Activated CD8-positive, alpha-beta memory T cell treated with anti-CD3 and anti-CD28 coated beads, Interleukin-2, amount 50 U/mL, for 48 hours (primary cell): ENCODE results near the gene AIF1L.
A peak's percentile ranks its signal among the peaks of the same experiment; 100 is the strongest.
"Not testable (repeated sequence)": the region's sequence is repeated elsewhere in the genome, so short reads cannot be mapped to it uniquely, and the experiment has no call there.

Experiments
- DNase-seq: peaks from one replicate; pipeline ENCODE4 v3.0.0-alpha.2; 2020

Gene AIF1L

DNA sequence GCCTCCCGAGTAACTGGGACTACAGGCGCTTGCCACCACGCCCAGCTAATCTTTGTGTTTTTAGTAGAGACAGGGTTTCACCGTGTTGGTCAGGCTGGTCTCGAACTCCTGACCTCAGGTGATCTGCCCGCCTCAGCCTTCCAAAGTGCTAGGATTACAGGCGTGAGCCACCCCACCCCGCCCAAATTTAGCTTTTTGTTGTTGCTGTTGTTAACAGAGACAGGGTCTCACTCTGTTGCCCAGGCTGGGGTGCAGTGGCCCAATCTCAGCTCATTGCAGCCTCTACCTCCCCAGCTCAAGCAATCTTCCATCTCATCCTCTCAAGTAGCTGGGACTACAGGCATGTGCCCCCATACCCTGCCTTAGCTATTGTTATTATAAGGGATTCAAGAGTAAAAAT, 3.5 kb downstream of the AIF1L start:
- not testable (repeated sequence) for DNase-seq

DNA sequence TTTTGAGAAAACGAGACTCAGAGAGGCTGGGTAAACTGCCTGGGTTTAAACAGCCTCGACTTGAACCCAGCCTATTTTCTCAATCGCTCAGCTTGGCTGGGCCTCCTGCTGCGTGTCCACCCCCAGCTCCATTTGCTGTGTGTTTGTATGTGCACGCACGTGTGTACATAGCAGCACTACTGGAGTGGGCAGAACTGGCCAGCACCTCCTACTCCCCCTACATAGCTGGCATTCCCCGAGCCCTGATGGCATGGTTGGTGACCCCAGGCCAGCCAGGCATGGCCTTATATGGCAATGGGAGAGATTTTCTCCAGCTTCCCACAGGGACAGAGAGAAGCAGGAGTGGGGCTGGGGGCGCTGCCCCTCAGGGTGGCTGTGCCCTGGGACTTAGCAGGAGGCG, 4.1 kb downstream of the AIF1L start:
- no peak for DNase-seq

DNA sequence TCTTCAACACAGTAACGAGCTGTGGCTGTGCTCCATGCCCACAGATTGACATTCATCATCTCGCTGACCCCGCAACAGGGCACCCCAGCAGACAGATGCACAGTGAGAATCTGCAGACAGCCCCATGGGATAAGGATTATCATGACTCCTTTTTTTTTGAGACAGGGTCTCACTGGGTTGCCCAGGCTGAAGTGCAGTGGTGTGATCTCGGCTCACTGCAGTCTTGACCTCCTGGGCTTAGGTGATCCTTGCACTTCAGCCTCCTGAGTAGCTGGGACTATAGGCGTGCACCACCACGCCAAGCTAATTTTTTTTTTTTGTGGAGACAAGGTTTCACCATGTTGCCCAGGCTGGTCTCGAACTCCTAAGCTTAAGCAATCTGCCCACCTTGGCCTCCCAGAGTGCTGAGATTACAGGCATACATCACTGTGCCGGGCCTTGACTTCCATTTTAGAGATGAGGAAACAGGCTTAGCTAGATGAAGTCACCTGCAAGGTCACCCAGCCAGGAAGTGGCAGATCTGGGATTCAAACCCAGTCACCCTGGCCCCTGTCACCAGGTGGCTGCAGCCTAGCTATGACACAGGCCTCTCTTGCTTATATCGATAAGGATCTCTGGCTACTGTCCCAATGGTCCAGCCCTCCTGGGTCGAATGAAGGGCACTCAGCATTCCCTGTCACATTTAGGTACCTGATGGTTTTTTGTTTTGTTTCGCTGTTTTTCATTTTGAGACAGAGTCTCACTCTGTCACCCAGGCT, 5.1 kb downstream of the AIF1L start:
- DNase-seq: no peak

DNA sequence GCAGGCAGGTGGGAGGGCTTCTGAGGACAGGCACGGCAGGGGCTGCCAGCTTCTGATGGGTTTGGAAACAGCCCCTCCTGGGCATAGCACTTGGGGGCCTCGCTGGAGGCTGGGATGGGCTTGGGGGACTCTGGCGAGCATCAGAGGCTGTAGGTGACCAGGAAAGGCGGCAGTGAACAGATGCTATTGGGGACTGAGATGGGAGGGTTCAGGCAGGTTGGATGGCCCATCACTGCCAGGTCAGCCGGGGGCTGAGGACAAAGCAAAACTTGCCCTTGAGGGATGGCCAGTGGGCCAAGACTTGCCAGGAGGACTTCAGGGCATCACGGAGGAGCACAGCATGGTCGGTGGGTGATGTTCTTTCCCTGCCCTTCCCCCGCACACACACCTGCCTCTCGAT, 6.7 kb downstream of the AIF1L start:
- no peak for DNase-seq

DNA sequence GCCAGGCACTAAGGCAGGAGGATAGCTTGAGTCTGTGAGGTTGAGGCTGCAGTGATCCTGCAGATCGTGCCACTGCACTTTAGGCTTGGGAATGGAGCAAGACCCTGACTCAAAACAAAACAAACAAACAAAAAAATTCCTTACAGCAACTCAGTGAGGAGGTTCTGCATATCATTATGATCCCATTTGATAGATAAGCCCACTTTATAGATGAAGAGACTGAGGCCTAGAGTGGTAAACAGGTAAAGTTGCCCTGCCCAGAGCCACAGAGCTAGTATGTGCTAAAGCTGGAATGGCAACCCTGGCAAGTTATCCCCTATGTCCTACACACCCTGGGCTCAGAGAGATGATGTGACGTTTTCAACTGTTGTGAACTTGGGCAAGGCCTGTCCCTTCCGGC, 7.2 kb downstream of the AIF1L start:
- DNase-seq: no peak

DNA sequence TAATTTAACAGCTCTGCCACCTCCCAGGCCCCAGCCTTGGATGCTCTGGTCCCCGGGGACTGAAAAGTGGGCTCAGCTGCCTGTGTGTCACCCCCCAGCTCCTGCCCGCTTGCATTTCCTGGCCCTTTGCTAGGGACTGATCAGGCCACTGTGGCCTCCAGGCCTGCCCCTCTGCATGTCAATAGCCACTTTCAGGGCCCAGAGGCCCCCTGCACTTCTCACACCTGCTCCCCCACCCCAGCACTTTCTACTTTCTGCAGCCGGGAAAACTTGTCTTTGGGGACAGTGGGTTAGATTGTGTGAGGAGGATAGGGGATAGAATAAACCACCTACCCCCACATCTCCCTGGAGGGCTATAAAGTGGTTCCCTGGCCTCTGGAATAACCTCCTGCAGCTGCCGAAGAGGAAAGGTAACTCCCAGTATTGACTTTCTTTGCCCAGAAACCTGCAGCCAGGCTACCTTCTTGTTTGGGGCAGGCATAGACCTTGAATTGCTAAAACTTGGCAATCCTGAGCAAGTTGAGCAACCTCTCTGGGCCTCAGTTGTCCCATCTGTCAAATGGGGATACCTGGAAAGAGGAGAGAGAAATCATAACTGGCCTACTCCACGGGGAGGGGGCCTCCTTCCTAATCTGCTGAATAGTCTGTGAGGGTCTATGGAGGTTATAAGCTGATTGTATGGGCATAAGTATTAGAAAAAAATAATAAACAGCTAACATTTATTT, 7.8 kb downstream of the AIF1L start:
- no peak for DNase-seq

DNA sequence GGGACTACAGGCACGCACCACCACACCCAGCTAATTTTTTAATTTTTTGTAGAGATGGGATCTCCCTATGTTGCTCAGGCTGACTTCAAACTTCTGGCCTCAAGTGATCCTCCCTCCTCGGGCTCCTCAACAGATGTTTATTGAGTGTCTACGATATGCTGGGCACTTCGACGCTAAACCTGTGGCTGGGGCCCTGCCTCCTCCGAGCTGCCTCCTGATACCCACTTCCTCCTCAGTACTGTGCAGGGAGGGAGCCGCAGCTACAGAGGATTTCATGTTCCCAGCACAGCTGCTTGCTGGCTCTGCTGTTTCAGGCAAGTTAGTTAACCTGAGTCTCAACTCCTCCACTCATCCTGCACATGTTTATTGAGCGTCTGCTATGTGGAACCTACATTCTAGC, 9.6 kb downstream of the AIF1L start:
- DNase-seq: no peak

DNA sequence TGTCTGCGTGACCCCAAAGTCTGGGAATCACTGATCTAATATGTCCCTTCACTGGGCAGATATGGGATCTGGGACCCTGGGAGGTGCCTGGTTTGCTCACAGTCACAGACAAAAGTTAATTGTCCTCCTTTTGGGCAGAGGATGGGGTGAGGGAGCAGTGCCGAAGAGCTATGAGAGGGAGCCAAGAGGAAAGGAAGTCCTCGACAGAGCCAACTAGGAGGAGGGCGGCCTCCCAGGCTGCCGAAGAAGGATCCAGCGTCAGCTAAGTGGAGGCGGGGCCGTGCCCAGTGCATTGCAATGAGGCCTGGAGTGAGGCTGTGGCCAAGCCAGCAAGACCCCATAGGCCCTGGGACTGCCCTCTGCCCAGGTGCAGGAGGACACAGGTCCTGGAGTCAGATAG, 11.4 kb downstream of the AIF1L start:
- DNase-seq: no peak

DNA sequence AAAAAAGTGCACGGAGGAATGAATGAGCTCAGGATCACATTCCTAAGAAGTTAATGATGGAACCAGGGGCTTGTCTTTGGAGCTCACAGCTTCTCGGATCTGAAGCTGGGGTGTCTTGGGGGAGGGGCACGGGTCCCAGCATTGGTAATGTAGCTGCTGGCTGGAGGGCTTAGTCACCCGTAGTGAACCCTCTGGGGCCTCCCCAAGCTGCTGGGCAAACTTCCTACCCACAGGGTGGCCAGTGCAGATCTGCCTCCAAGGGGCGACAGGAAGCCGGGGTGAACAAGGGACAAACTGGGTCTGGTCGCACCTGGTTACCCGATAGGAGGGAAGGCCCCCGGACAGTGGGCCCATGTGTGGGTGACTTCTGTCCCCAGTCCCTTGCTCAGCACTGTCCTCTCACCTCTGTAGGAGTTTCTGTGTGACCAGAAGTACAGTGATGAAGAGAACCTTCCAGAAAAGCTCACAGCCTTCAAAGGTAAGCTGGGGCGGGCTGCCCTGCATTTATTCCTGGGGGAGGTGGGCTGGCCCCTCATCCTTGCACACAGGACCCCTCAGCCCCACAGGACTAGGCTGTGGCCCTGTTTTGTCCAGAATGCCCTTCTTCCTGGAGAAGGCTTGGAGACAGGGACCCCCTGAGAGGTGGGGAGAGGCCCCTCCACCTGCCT, 15.0 kb downstream of the AIF1L start:
- no peak for DNase-seq

DNA sequence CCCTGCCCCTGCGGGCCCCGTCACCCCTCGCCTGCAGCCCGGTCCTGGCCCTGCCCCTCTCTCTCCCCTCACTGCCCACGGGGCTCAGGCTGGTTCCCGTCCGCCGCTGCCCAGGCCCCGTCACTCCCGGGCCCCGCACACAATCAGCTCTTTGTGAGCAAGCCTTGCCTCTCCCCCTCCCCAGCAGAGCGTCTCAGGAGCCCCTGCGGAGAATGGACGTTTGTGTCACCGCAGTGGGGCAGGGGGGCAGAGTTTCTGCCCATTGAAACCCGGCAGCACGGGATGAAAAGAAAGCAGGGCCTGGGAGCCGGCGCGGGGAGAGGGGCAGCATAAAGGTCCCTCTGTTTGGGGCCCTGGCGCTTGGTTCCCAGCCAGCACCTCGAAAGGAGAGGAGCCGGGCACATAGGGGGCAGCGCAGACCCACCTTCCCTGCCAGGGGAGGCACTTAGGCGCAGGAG, 15.6 kb downstream of the AIF1L start:
- no peak for DNase-seq

DNA sequence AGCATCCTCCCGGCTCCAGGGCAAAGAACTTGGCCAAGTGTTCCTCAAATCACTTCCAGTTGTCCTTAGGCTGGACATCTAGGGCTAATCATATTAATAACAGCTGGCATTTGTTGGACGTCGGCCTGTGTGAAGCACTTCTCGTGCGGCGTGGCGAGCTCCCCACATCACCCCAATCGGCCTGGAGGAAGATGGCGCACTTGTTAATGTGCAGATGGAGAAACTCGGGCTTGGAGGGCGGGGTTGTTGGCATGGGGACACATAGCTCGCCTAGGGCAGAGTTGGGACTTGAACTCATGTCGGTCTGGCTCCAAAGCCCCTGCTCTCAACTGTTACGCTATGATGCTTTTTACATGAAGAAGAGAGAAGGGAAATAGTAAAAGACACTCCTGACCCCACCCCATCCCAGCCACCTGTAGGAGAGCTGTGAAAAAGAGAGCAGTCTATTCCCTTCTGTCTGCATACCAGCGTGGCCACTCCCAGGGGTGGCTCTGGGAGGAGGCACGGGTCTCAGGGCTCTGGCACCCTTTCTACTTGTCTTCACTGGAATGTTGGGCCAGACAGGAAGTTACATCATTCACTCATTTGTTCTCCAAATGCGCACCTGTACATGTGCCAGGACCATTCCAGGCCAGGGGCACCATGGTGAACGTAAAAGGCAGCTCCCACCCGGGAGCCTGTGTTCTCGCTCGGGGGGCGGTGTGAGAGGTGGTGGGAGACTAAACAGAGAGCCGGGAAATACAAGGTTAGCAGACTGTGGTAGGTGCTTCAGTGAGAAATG, 16.2 kb downstream of the AIF1L start:
- DNase-seq: no peak

DNA sequence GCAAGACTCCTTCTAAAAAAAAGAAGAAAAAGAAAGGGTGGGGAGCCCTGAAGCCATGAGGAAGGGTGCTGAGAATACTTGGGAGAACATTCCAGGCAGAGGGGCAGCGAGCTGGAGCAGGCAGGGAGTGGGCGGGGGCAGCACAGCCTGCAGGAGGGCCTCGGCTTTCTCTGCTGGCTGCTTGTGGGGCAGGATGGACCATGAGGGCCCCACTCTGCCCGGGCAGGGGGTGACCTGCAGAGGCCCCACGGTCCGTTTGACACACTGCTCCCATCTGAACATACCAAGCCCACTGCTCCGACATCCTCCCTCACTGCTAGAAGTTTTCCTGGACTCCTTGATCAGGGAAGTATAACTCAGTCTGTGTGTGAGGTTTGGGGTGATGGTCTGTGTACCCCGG, 17.3 kb downstream of the AIF1L start:
- no peak for DNase-seq

DNA sequence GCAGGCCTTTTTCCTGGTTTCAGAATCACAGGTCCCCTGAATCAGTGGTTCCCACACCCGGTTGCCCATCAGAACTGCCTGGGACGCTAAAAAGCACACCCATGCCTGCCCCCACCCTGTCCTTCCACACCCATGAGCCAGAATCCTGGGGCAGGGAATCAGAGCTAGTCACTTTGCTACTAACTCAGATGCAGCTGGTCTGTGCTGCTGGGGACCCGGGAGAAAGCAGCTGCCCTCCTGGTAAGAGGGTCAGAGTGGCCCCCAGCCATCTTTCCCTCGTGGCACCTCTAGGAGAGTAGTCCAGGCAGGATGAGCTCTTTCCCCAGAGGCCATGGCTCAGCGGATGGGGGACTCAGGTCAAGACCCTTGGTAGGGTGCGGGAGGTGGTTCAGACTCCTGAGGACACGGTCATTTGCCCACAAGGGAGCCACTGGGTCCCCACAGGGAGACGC, 17.8 kb downstream of the AIF1L start:
- no peak for DNase-seq

DNA sequence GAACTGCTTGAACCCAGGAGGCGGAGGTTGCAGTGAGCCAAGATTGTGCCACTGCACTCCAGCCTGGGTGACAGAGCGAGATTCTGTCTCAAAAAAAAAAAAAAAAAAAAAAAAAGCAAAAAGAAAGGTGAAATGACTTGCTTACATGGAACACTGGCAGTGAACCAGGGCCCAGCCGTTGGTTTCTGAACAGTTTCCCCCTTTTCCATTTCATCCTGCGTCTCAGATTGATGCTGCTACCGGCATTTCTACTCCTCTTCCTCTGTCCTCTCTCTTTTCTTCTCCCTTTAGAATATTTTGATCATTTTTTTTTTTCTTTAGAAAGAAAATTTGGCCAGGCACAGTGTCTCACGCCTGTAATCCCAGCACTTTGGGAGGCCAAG, 19.0 kb downstream of the AIF1L start:
- DNase-seq: not testable (repeated sequence)

DNA sequence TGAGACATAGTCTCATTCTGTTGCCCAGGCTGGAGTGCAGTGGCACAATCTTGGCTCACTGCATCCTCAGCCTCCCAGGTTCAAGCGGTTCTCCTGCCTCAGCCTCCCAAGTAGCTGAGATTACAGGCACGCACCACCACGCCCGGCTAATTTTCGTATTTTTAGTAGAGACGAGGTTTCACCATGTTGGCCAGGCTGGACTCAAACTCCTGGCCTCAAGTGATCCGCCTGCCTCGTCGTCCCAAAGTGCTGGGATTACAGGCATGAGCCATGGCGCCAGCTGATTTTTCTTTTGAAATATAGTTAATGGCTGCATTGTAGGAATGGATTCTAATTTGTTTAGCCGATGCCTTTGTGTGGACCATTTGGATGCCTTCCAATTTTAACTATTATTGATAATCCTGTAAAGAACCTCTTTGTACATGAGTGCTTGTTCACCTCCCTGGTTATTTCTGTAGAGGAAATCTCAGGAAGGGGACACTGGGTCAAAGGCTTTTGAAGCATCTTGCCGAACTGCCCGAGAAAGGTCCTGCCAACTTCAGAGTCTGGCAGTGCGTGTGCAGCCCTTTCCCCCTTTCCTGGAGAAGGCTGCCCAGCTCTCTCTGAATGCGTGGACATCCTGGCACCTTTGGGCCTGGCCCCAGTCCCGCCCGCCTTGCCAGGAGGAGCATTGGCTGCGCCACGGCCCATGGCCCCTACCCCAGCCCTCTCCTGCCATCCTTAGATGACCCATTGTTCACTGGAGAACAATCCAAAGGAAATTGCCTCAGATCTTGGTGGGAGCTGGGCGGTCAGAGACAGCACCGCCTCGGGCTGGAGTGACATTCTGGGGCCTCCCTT, 20.2 kb downstream of the AIF1L start:
- no peak for DNase-seq

DNA sequence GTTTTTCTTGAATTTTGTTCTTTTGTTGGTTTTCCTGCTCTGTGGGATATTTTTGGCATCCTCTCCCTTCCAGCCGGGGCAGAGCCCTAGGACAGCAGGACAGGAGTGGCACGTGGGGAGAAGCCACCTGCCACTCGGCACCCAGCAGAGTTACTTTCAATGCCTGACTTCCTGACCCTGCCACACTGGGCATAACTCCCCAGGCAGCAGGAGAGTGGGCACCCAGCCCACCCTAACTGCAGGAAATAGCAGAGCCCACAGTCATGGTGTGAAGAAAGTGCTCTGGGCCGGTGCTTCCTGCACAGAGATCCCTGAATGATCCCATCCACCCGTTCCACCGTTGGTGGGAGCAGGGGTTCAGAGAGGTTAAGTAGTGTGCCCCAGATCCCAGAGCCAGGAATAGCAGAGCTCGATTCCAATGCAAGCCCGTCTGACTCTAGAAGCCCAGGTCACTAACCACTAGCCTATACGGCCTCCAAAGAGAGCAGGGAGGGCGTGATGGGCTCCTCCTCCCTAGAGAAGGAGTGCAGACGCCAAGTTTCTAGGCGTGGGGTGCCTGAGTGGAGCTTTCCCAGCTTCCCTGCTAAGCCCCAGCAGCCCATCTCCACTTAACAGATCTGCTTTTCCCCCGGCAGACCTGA, 20.9 kb downstream of the AIF1L start:
- DNase-seq: no peak

DNA sequence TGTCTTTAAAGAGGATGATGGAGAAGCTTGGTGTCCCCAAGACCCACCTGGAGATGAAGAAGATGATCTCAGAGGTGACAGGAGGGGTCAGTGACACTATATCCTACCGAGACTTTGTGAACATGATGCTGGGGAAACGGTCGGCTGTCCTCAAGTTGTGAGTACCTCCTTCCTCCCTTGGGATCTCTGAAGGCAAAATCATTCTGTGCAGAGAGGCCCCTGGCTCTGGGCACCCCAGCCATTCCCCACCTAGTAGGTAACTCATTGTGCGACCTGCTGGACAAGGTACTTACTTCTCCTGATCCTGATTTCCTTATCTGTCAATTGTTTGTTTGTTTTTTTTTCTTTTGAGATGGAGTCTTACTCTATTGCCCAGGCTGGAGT, 21.4 kb downstream of the AIF1L start:
- no peak for DNase-seq

DNA sequence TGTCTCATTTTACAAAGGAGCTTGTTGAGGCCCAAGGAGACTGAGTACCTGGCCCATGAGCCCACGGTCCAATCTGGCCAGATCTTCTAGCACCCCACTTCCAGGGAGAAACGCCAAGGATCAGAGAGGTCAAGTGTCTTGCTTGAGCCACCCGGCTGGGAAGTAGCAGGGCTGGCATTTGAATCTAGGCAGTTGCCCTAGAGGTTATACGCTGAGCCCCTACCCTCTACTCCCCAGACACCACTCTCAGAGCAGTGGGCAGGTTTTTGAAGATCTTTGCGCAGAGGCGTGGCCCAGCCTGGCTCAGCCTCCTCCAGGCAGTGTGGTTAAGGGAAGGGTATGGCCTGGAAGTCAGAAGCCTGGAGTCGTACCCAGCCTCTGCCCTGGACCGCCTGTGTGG, 23.3 kb downstream of the AIF1L start:
- DNase-seq: no peak

DNA sequence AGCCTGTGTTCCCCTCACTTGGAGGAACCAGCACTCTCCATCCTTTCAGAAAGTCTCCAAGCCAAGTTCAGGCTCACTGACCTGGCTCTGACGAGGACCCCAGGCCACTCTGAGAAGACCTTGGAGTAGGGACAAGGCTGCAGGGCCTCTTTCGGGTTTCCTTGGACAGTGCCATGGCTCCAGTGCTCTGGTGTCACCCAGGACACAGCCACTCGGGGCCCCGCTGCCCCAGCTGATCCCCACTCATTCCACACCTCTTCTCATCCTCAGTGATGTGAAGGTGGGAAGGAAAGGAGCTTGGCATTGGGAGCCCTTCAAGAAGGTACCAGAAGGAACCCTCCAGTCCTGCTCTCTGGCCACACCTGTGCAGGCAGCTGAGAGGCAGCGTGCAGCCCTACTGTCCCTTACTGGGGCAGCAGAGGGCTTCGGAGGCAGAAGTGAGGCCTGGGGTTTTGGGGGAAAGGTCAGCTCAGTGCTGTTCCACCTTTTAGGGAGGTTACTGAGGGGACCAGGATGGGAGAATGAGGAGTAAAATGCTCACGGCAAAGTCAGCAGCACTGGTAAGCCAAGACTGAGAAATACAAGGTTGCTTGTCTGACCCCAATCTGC, 24.4 kb downstream of the AIF1L start:
- DNase-seq: no peak

DNA sequence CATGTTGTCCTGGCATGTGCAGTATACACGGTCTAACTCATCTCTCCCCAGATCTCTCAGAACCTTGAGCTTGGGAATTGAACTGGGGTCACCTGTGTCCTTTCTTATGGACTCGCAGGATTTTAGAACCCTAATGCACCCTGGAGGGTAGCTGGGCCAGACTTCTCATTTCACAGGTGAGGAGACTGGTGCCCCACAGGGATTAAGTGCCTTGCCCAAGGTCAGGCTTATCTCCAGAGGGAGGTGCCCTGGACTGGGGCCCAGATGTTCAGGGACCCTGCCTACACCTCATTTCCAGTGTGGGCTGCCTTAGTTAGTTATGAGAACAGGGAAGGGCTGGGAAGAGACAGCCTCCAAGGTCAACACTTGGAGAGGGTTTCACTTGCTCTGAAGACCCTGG, 25.0 kb downstream of the AIF1L start:
- DNase-seq: peak; percentile 39

DNA sequence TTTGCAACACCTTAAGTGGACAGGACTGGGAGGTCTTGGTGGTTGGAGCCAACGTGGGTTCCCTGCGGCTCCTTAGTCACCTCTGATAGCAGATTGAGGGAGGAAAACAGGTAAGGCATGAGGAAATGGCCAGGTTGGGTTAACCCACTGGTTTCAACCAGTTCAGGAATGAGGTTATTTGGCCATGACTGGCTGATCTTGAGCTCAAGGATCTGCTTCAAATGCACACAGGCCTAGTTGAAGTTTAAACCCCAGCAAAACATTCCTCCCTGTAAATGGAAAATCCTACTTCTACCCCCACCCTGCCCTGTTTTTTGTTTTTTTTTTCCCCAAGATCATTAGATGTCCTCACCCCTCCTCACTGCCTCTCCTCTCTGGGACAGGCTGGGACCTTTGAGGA, 25.8 kb downstream of the AIF1L start:
- DNase-seq: peak; percentile 30

DNA sequence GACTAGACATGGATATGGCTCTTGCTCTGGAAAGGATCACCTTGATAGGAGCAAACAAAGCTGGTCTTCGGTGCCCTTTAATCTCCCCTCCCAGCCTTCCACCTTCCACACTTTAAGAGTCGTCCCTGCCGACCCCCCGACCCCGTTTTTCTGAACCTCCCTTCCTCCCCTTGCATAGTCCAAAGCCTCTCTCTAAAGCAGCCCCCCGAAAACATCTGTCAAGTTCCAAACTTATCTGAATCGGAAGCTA, 28.6 kb downstream of the AIF1L start:
- no peak for DNase-seq
